Measurements from ENCODE around the gene GRK5.

Gene GRK5

DNA sequence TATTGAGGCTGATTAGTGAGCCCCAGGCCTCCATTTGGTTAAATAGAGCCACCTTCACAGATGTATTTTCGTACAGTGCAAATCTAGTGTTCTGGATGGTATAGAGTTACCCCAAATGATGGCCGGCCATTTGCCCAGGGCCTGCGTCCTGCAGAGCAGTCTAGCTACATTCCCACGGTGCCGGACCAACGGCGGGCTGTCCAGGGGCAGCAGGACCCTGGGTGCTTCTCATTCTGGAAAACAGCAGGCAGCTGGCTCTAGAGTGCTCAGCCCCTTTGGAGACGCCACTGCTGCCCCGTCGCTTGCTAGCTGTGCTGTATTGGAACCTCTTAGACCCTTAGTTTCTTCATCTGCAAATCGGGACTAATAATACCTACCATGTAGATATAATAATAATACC is 186.1 kb downstream of the GRK5 start:
- no peak for DNase-seq

DNA sequence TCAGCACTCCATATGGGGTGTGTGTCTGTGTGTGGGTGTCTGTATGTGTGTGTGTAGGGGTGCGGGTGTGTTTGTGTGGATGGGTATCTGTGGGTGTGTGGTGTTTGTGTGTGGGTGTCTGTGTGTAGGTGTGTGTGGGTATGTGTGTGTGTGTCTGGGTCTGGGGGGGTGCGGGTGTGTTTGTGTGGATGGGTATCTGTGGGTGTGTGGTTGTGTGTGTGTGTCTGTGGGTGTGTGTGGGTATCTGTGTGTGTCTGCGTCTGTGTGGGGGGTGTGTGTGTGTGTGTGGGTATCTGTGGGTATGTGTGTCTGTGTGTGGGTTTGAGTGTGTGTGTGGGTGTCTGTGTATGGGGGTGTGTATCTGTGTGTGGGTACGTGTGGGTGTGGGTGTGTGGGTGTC is 186.5 kb downstream of the GRK5 start:
- DNase-seq, result no peak

DNA sequence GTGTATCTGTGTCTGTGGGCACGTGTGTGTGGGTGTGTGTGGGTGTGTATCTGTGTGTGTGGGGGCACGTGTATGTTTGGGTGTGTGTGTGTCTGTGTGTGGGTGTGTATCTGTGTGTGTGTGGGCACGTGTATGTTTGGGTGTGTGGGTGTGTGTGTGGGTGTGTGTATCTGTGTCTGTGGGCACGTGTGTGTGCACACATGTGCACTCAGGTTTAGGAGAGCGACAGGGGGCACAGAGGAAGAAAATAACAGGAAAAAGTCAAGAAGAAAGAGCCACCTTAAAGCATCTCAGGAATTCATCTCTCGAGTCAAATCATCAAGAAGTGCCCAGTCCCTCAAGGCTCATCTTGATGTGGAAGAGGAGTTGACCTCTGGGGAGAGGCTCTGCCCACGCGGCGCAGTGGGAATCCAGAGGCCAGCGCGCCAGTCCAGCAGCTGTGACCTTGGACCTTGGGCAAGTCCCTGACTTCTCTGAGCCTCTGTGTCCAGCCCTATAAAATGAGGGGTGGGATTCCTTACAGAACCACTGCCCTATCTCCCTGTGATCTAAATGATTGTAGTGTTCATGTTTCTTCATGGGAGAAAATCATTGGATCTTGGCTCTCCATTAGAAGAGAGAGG is 187.4 kb downstream of the GRK5 start:
- no peak for DNase-seq

DNA sequence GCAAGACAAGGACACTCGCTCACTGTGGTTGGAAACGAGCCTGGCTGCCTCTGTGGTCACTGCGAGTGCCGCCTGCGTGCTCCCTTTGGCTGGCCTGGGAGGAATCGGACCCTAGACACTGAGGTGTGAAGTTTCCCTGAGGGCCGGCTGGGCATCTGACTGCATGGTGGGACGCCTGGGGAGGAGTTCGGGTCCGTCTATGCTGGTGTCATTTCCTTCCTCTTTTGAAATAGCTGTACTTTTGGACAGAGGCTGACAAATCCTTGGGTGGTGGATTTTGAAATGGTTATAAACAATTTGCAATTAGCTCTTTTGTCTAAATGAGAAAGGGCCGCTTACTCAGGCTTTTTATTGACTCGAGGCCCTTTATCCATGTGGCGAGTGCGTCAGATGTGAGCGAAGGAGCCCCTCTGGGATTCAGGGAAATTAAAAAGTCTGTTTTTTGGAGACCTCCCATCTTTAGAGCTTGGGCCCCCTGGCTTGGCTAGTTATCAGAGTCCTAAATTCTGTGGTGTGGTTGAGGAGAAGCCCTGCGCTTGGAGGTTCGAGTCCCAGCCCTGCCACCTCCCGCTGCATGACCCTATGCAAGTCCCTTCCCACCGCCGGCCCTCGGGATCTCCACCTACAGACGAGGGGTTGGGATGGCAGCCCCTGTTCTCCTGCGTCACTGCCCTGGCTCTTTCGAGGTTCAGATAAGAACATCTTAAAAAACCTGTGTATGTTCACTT is 188.1 kb downstream of the GRK5 start:
- DNase-seq, result no peak

- peak; percentile 22 for DNase-seq
Measured at GRCh38 chr10:119396008-119396708, 188.8 kb downstream of the GRK5 start.

DNA sequence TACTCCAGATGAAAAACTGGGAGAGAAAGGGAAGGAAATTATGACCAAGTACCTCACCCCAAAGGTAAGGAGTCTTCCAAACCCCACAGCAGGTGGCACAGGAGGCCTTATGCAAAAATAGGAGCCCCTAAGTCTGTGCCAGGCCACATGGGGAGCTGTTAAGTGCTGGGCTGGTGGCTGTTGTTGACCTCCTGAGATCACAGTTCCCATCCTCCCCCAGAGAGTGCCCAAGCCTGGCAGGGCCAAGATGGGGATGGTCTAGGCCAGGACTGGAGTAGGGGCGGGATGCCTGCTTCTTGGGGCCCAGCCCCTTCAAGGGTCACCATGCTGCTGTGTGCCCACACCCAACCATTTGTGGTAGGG is 189.3 kb downstream of the GRK5 start:
- no peak for DNase-seq

GRCh38 chr10:119397416-119397815 is 190.0 kb downstream of the GRK5 start:
- DNase-seq, result no peak

GRCh38 chr10:119398996-119399395 is 191.6 kb downstream of the GRK5 start:
- DNase-seq, result no peak

DNA sequence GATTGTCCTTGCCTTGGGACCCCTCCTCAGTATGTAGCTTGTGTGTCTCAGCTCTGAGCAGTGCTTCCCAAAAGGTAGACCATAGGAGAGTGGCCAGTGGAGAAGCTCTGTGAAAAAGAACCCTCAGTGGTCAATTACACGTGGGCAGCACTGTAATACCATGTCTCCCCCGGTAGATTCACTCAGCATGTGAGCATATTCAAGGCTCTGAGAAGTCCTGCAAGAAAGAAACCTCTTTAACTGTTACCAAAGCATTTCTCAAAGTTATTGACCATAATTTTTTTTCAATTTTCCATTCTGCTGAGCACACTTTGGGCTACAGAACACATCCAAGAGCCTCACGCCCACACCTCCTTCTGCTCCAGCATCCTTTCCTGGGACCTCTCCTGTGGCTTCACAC is 192.1 kb downstream of the GRK5 start:
- DNase-seq, result no peak

- no peak for DNase-seq
Measured at GRCh38 chr10:119401671-119402395, 194.5 kb downstream of the GRK5 start.

DNA sequence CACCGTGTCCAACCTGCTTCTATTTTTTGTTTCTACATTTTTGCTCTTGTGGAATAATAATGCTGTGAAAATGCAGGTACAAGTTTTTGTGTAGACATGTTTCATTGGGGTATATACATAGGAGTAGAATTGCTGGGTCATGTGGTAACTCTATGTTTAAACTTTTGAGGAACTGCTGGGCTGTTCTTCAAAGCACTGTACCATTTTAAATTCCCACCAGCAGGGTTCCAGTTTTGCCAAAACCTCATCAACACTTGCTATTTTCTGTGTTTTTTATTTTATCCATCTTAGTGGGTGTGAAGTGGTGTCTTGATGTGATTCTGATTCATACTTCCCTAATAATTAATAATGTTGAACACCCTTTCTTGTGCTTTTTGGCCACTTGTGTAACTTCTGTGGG is 196.6 kb downstream of the GRK5 start:
- DNase-seq, result no peak

GRCh38 chr10:119404719-119405519 is 197.5 kb downstream of the GRK5 start:
- DNase-seq, result no peak

DNA sequence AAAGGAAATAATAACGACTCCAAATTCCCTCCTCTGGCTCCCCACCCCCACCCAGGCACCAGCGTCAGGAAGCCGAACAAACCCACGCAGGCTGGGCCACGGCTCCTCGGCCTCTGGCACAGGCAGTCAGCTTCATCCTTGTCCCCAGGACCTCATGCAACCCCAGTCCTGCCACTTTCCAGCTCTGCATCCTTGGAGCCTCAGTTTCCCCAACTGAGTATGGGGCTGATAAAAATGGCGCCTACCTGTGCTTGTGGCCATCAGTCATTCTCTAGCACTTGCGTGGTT is 198.1 kb downstream of the GRK5 start:
- no peak for DNase-seq

DNA sequence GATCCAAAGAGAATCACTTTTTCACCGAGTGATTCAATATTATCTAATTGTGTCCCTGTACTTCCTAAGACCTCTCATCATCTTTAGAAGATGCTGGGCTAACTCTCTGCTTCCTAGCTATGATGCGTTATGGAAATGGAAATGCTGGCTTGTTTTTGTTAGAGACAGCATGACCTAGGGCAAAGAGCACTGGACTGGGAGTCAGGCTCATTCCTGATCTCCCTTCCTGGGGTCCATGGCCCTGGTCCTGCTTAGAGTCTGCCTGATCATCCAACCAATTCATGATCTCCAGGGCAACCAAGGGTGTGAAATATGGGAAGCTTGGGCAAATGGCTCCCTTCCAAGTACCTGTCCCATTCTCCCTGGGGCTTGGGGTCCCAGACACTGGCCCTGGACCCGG is 198.8 kb downstream of the GRK5 start:
- no peak for DNase-seq

DNA sequence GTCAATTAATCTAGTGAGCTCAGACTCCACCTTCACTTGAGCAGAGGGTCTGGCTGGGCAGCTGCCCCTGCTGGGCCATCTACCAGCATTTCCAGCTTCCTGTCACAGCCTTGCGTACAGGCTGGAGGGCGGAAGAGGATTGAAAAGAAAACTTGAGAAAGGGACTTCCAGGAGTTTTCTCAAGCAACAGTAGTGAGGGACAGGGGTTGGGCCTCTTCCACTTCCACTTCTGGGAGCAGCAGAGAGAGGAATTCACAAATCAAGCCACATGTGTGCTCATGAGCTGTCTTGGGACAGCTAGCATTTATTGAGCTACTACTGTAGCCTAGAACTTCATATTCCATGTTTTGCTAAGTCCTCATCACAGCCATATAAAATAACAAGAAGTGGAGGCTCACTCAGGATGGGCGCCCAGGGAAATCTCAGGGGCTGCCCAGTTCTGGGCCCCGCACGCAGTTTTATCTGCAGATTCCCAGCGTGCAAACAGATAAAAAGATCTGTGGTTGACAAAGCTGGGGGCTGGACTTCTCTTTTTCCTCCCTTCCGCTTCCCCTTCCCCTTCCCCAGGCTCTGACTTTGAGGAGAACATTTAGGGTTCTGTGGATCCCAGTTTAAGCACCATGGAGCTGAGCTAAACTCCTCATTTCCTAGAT is 199.4 kb downstream of the GRK5 start:
- DNase-seq, result no peak

DNA sequence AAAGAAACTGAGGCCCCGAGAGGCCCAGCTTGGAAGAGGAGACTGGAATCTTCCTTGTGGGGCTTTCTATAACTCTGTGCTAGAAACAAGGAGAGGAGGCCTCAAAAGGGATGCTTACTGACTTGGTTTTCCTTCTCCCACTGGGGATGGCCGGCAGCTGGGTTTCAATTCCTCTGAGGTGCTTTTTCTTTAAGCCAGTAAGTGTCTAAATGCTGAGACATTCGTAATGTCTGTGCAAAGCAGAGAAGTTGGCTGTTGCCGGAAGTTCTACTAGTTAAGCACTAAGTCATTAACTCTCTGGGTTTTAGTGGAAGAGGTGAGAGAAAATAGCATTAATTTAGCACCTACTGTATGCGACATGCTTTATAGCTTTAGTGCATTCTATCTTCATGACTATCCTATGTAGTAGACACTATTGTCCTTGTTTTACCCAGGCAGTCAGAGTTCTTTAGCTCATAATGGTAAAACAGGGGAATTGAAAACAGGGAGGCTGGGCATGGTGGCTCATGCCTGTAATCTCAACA is 199.9 kb downstream of the GRK5 start:
- no peak for DNase-seq

DNA sequence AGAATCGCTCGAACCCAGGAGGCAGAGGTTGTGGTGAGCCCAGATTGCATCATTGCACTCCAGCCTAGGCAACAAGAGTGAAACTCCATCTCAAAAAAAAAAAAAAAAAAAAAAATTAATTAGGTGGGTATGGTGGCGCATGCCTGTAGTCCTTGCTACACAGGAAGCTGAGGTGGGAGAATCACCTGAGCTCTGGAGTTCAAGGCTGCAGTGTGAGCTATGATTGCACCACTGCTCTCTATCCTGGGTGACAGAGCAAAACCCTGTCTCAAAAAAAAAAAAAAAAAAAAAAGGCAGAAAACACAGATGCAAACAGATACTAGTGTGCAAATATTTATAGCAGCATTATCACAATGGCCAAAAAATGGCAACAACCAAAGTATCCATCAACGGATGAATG is 200.7 kb downstream of the GRK5 start:
- no peak for DNase-seq

DNA sequence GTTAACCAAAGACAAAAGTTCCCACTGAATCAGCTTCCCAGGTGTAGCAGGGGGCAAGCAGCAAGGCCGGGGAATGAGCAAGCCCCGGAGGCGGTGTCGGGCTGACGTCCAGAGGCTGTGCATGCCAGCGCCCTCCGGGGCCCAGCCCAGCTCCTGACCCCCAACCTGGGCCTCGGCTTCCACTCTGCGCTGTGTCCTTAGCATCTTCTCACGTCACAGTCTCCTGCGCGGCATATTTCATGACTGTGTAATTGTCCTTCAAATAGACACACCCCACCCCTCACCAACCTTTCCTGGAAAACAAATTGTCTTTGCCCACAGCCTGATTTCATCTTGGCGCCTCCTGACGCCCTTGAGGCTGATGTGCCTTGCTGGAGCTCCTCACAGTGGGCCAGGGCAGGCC is 201.6 kb downstream of the GRK5 start:
- DNase-seq, result no peak

- DNase-seq, result no peak
Measured at GRCh38 chr10:119409385-119409784, 202.0 kb downstream of the GRK5 start.

GRCh38 chr10:119409906-119410305 is 202.5 kb downstream of the GRK5 start:
- DNase-seq, result no peak

DNA sequence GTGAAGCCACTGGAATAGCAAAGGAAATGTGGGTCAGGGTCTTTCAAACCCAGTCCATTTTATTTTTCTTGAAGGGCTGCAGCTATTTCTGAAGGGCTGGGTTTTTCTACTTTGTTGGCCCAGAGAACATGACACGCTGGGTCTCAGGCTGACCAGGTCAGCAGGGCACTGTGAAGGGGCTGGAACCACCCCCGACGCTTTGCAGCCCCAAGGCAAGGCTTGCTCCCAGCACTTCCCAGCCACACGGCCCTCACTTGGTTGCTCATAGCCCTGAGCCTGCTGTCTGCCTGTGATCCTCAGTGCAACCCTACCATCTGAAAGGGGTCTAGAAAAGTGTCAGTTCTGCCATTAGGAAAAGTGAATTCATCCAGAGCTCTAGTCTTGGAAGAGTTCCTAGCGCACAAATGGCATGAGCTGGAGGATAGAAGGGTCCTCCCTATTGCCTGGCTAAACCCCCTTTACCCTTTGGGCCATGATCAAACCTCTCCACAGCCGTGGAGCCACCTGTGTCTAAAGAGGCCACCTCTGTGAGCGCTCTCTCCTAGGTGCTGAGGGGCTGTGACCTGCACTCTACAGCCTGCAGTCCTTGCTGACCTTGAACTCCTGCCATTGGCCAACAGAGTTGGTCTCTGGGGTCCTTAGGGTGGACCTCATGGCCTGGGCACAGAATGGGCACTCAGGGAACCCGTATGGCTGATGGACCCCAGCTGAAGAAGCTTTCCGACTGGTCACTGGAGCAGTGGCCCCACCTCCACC is 203.2 kb downstream of the GRK5 start:
- no peak for DNase-seq

Measured in NCI-H1092 treated with DMSO at 0.1 percent for 48 hours (cell line).